ENCODE measurements around the gene KCNJ14. TPM values are rescaled to one million over a fixed set of nuclear protein-coding genes. Genes with fewer than 3 reads are reported as not detected.

KCNJ14 gene
- total and polyA plus RNA-seq, 2 of the 8 experiments (the other 6 are each of a cell fraction or from before 2014, with no cell fraction given), result 0.45 to 0.89 TPM

- H3K36me3 ChIP-seq (ENCODE audit: control insufficient read depth in 2 of 4, insufficient read depth in 4 of 4, low read length in 3 of 4), result peaks cover 41 to 63% (median 57%) of the 10 kb centered on the region in 4 experiments
- no peak overlapping the region for H4K5ac ChIP-seq (ENCODE audit: insufficient read length, low read depth, low read length)
- no peak overlapping the region for H2BK12ac ChIP-seq (ENCODE audit: low read depth, low read length)
- H2BK15ac ChIP-seq (ENCODE audit: low read length), result no peak overlapping the region
- no peak overlapping the region for H3K56ac ChIP-seq (replicated peaks; ENCODE audit: insufficient read length, low read depth, low read length)
- H3K4ac ChIP-seq (replicated peaks; ENCODE audit: insufficient read length, low read depth, low read length), result no peak overlapping the region
- no peaks in the 10 kb centered on the region for H3K27me3 ChIP-seq (replicated peaks in 1 of 4; ENCODE audit: control insufficient read depth in 3 of 4, extremely low read depth in 1 of 4, insufficient read depth in 3 of 4, low read length in 3 of 4)
- peaks cover 16 to 22% of the 10 kb centered on the region in 2 experiments for H4K20me1 ChIP-seq (replicated peaks in 1 of 2; ENCODE audit: control insufficient read depth in 1 of 2, insufficient read depth in 2 of 2, low read length in 2 of 2)
- H4K8ac ChIP-seq (ENCODE audit: extremely low read depth, insufficient read depth, low read length), result no peak overlapping the region
- peaks cover 0 to 9% (median 1%) of the 10 kb centered on the region in 4 experiments; a peak in 3 of 7 replicates for H3K4me1 ChIP-seq (replicated peaks in 1 of 4; ENCODE audit: control insufficient read depth in 3 of 4, insufficient read depth in 4 of 4, low read length in 3 of 4)
- H3K9ac ChIP-seq (replicated peaks in 1 of 4; ENCODE audit: extremely low read depth in 1 of 4, low read depth in 3 of 4, low read length in 3 of 4), result no peak overlapping the region
- TF ChIP-seq RAD21 (IDR thresholded peaks at IDR 0.05 in 1 of 2, conservative IDR thresholded peaks at IDR 0.05 in 1 of 2; ENCODE audit: low read depth in 2 of 2, low read length in 2 of 2), result no peak
- no peak for TF ChIP-seq JUND (IDR thresholded peaks at IDR 0.05; ENCODE audit: low read length)
- no peak for TF ChIP-seq ZNF274 (IDR thresholded peaks at IDR 0.05; ENCODE audit: borderline replicate concordance, extremely low read depth, low read length)
- no peak for TF ChIP-seq KDM1A (IDR thresholded peaks at IDR 0.05; ENCODE audit: borderline replicate concordance, low read length)
- no peak for TF ChIP-seq POLR2A (IDR thresholded peaks at IDR 0.05; ENCODE audit: control extremely low read depth in 1 of 2, low read depth in 2 of 2, low read length in 2 of 2)
- no peak for TF ChIP-seq EZH2 (IDR thresholded peaks at IDR 0.05; ENCODE audit: low read depth, low read length, severe bottlenecking)
- TF ChIP-seq SP2 (IDR thresholded peaks at IDR 0.05; ENCODE audit: low read length), result no peak
- no peak for FAIRE-seq
- H2AK5ac ChIP-seq (ENCODE audit: low read depth, low read length), result no peak overlapping the region
- no peak overlapping the region for H3K18ac ChIP-seq (ENCODE audit: extremely low read depth, low read length)
- H3K4me2 ChIP-seq (ENCODE audit: insufficient read depth in 1 of 2, low read depth in 2 of 2, low read length in 2 of 2), result no peak overlapping the region
- H3K27ac ChIP-seq (ENCODE audit: low read depth, low read length), result no peak overlapping the region
- no peaks in the 10 kb centered on the region; the same call in 1 of the 2 replicates for H3K23me2 ChIP-seq (ENCODE audit: low read depth, low read length)
- DNase-seq (ENCODE audit: low read depth in 1 of 2, low spot score in 2 of 2), result no peak
- no peak overlapping the region; the same call in 1 of the 2 replicates for H2BK5ac ChIP-seq (ENCODE audit: low read depth, low read length)
- no peak overlapping the region for H3K23ac ChIP-seq (ENCODE audit: insufficient read length)
- H3K9me3 ChIP-seq (ENCODE audit: insufficient read depth in 2 of 2, low read depth in 1 of 2, low read length in 1 of 2), result no peaks in the 10 kb centered on the region
- no peak overlapping the region for H2AFZ ChIP-seq (ENCODE audit: low read length)
- CTCF ChIA-PET (ENCODE audit: partially characterized antibody), result interaction anchor here (1.2 to 1.4 kb wide), 3 partner anchors 16 to 80 kb away, joined by 3 to 5 read pairs (median 3); partner anchors contain the start of genes KCNJ14 and KDELR1
- no peak overlapping the region for H3K14ac ChIP-seq (ENCODE audit: insufficient read length)
- no peak overlapping the region for H2BK120ac ChIP-seq (replicated peaks; ENCODE audit: low read depth, low read length)
- H3K79me1 ChIP-seq (ENCODE audit: low read depth, low read length), result peaks cover 4% of the 10 kb centered on the region; the same call in 1 of the 2 replicates
- 85% methylated on average over 4 of the region's 4 CpGs; no CpG with 5 or more reads in 1 of the 2 experiments for WGBS, 2 experiments (ENCODE audit: extremely low coverage in 1 of 2, insufficient coverage in 1 of 2, insufficient read length in 1 of 2, insufficient replicate concordance in 2 of 2, low coverage in 1 of 2, low lambda C conversion rate in 2 of 2, missing lambda C conversion rate in 1 of 2)
- no peak overlapping the region for H3K4me3 ChIP-seq (ENCODE audit: extremely low read depth in 1 of 4, insufficient read depth in 2 of 4, low read depth in 3 of 4, low read length in 4 of 4)
- no peak overlapping the region for H4K91ac ChIP-seq (replicated peaks; ENCODE audit: insufficient read length, low read length)
- no peak overlapping the region for H2BK20ac ChIP-seq (ENCODE audit: low read length)
- peaks cover 0 to 12% of the 10 kb centered on the region in 2 experiments; a peak in 1 of 4 replicates for H3K79me2 ChIP-seq (ENCODE audit: control insufficient read depth in 1 of 2, insufficient read depth in 2 of 2, low read length in 2 of 2)
- POLR2A ChIA-PET (ENCODE audit: partially characterized antibody), result interaction anchor here (2.6 to 11.4 kb wide), 3 partner anchors 8 to 21 kb away, joined by 12 to 176 read pairs (median 51); no protein-coding TSS in a partner anchor
Observed at GRCh38 chr19:48471836-48472235, 16.5 kb downstream of the KCNJ14 start.

Data from H1 (cell line).